Ovary (tissue), 3 donors: ENCODE measurements around the gene PPP2R5A.

ENCODE experiments used
- CTCF ChIP-seq, 3 donors: fragments of 450-650 bp in 2 of 3; fragments of 200-600 bp in 1 of 3; IDR thresholded peaks; one replicate each; pipeline versions ENCODE4 v1.5.1 to v1.8.0; 2016 to 2022; ENCODE audit warnings: antibody characterized with exemption in 3 of 3, mild to moderate bottlenecking in 1 of 3
- EP300 ChIP-seq: sonication (generic); formaldehyde crosslinking; IDR thresholded peaks from one replicate; pipeline ENCODE4 v1.6.1; 2017; ENCODE audit warnings: antibody characterized with exemption
- POLR2A ChIP-seq: fragments of 450-650 bp; IDR thresholded peaks from one replicate; pipeline ENCODE4 v1.6.1; 2017; ENCODE audit warnings: antibody characterized with exemption, mild to moderate bottlenecking, moderate library complexity
- donor health status: DM: no; HTN: no; CAD: no.

- TF ChIP-seq CTCF (IDR thresholded peaks at IDR 0.05) = no peak
- no peak for TF ChIP-seq POLR2A
- no peak for TF ChIP-seq EP300
These were observed 61.4 kb downstream of the PPP2R5A start for GRCh38 chr1:212346601-212347000.
